Calu3 (cell line): ENCODE measurements around the gene GRAMD1A. TPM values are rescaled to one million over a fixed set of nuclear protein-coding genes. Genes with fewer than 3 reads are reported as not detected.
A peak's percentile ranks its signal among the peaks of the same experiment; 100 is the strongest.

Source experiments
- BruUV-seq: library from RNA; stranded (reverse); fragments of 400-500 nt; replicated peaks from 2 replicates; lab custom pipeline; 2021; lab: Mats Ljungman, UMichigan
- CTCF ChIA-PET: fragments of 300-600 bp; sonication (Branson Sonifier 250); formaldehyde crosslinking; loops from one replicate; lab custom pipeline; 2022; ENCODE audit warnings: antibody characterized with exemption; lab: Charles Lee
- DNase-seq: peaks from one replicate; pipeline ENCODE4 v3.0.0; 2022
- H3K27ac Mint-ChIP-seq: one replicate; pipeline ENCODE4 v1.8.0; 2022; ENCODE audit warnings: mixed read lengths; ENCODE audit not compliant: unreplicated experiment
- H3K27me3 Mint-ChIP-seq: one replicate; pipeline ENCODE4 v1.8.0; 2022; ENCODE audit warnings: mixed read lengths; ENCODE audit not compliant: unreplicated experiment
- H3K36me3 Mint-ChIP-seq: one replicate; pipeline ENCODE4 v1.8.0; 2022; ENCODE audit warnings: mild to moderate bottlenecking, moderate library complexity, mixed read lengths; ENCODE audit not compliant: insufficient read depth, unreplicated experiment
- H3K4me1 Mint-ChIP-seq: one replicate; pipeline ENCODE4 v1.8.0; 2022; ENCODE audit warnings: mild to moderate bottlenecking, low read depth, mixed read lengths; ENCODE audit not compliant: unreplicated experiment
- H3K4me3 Mint-ChIP-seq: one replicate; pipeline ENCODE4 v1.8.0; 2022; ENCODE audit warnings: mild to moderate bottlenecking, low read depth, moderate library complexity, mixed read lengths; ENCODE audit not compliant: unreplicated experiment
- H3K9me3 Mint-ChIP-seq: one replicate; pipeline ENCODE4 v1.8.0; 2022; ENCODE audit warnings: low read depth, mixed read lengths; ENCODE audit not compliant: unreplicated experiment
- intact Hi-C: fragments of 100-400 bp; cut with micrococcal nuclease; formaldehyde crosslinking; loops from one replicate; pipeline ENCODE4 v1.10.0; 2022; ENCODE audit not compliant: unreplicated experiment
- total RNA-seq: library from RNA; stranded (reverse); gene quantifications from 2 replicates; pipeline ENCODE4 v1.2.3, GENCODE V29; 2022
- TF ChIP-seq, protein P1 (sequence below): fragments of 200-600 bp; IDR thresholded peaks from one replicate; pipeline ENCODE4 v1.8.0; 2022; ENCODE audit warnings: antibody characterized with exemption; ENCODE audit not compliant: unreplicated experiment

The GRAMD1A gene
- total RNA-seq, 1 experiment from 2014 or later: 126 TPM

- DNase-seq: no peak
- Mint-ChIP-seq H3K27ac (no peak overlapping the region), H3K4me3 (no peak overlapping the region), H3K4me1 (peaks cover 20% of the 10 kb centered on the region), H3K36me3 (no peaks in the 10 kb centered on the region), H3K27me3 (no peaks in the 10 kb centered on the region), H3K9me3 (no peaks in the 10 kb centered on the region)
- no TSS peak for BruUV-seq
- intact Hi-C loops: loop anchor here (10.0 kb wide), 1 partner anchor 154 kb away; no protein-coding TSS in a partner anchor
- CTCF ChIA-PET: no interaction called here
- TF ChIP-seq, protein P1, sequence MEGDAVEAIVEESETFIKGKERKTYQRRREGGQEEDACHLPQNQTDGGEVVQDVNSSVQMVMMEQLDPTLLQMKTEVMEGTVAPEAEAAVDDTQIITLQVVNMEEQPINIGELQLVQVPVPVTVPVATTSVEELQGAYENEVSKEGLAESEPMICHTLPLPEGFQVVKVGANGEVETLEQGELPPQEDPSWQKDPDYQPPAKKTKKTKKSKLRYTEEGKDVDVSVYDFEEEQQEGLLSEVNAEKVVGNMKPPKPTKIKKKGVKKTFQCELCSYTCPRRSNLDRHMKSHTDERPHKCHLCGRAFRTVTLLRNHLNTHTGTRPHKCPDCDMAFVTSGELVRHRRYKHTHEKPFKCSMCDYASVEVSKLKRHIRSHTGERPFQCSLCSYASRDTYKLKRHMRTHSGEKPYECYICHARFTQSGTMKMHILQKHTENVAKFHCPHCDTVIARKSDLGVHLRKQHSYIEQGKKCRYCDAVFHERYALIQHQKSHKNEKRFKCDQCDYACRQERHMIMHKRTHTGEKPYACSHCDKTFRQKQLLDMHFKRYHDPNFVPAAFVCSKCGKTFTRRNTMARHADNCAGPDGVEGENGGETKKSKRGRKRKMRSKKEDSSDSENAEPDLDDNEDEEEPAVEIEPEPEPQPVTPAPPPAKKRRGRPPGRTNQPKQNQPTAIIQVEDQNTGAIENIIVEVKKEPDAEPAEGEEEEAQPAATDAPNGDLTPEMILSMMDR: no peak
Observed at GRCh38 chr19:35060160-35060855, 60.2 kb downstream of the GRAMD1A start.

GRCh38 chr19:35061583-35062373 lies 61.7 kb downstream of the GRAMD1A start:
- Mint-ChIP-seq H3K9me3 (no peaks in the 10 kb centered on the region), H3K36me3 (no peaks in the 10 kb centered on the region), H3K4me3 (no peak overlapping the region), H3K4me1 (peaks cover 11% of the 10 kb centered on the region), H3K27ac (no peak overlapping the region), H3K27me3 (no peaks in the 10 kb centered on the region)
- BruUV-seq: no TSS peak
- TF ChIP-seq, protein P1: no peak
- intact Hi-C loops: loop anchor here (10.0 kb wide), 1 partner anchor 153 kb away; no protein-coding TSS in a partner anchor
- CTCF ChIA-PET: no interaction called here
- DNase-seq: no peak

- Mint-ChIP-seq H3K27me3 (no peaks in the 10 kb centered on the region), H3K27ac (no peak overlapping the region), H3K4me1 (peaks cover 18% of the 10 kb centered on the region), H3K4me3 (no peak overlapping the region), H3K36me3 (no peaks in the 10 kb centered on the region), H3K9me3 (no peaks in the 10 kb centered on the region)
- CTCF ChIA-PET: no interaction called here
- TF ChIP-seq, protein P1: no peak
- no peak for DNase-seq
- no TSS peak for BruUV-seq
- intact Hi-C loops: loop anchor here (10.0 kb wide), 1 partner anchor 152 kb away; no protein-coding TSS in a partner anchor
Observed at GRCh38 chr19:35062942-35063341, 62.8 kb downstream of the GRAMD1A start.

DNA sequence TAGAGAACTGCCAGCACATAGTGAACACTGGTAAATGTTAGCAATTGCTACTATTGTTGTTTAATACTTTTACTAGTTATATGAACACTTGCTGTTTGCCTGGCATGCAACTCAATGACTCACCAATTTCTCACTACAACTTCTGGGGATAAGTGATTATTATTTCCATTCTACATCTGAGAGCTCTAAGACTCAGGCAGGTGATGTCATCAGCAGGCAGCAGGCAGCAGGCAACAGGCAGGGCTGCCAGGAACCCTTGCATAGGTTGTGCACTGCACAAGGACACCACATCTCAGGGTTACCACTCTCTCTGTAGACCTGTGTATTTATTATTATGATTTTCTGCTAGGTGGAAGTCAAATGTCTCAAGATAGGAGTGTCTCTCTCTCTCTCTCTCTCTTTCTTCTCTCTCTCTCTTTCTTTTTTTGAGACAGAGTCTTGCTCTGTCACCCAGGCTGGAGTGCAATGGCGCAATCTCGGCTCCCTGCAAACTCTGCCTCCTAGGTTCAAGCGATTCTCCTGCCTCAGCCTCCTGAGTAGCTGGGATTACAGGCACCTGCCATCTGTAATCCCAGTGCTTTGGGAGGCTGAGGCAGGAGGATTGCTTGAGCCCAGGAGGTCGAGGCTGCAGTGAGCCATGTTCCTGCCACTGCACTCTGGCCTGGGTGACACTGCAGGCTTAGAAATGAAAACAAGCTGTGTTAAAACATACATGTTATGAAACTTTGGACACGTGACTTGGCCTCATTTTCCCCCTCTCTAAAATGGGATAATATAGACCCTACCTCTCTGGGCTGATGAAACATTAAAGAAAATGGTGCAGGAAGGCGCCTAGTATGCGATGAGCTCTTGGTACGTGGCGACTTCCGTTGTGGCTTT lies 64.1 kb downstream of the GRAMD1A start:
- Mint-ChIP-seq H3K36me3 (no peaks in the 10 kb centered on the region), H3K4me3 (no peak overlapping the region), H3K4me1 (peaks cover 30% of the 10 kb centered on the region), H3K27me3 (no peaks in the 10 kb centered on the region), H3K9me3 (no peaks in the 10 kb centered on the region), H3K27ac (peak overlapping the region; percentile 30)
- TF ChIP-seq, protein P1: no peak
- no TSS peak for BruUV-seq
- CTCF ChIA-PET: interaction anchor here (0.6 to 1.0 kb wide), 4 partner anchors 77 to 410 kb away, joined by 3 to 6 read pairs (median 5); no protein-coding TSS in a partner anchor
- intact Hi-C loops: loop anchor here (10.0 kb wide), 1 partner anchor 151 kb away; no protein-coding TSS in a partner anchor
- DNase-seq: peak; percentile 36
